H9 (cell line): ENCODE results near the gene STAB1. TPM values are rescaled to one million over a fixed set of nuclear protein-coding genes. Genes with fewer than 3 reads are reported as not detected.

ENCODE experiments used
- DNase-seq: peaks from one replicate; pipeline ENCODE4 v3.0.0-alpha.2; 2017
- H2AFZ ChIP-seq: one replicate; pipeline ENCODE4 v1.6.1; 2013; ENCODE audit warnings: mild to moderate bottlenecking, low read length, control low read depth, moderate library complexity
- H2AK5ac ChIP-seq: 2 replicates; pipeline ENCODE4 v1.6.1; 2013; ENCODE audit warnings: low read length, control low read depth, mixed read lengths; ENCODE audit not compliant: insufficient read length
- H2BK120ac ChIP-seq: one replicate; pipeline ENCODE4 v1.6.1; 2013; ENCODE audit warnings: low read depth, mild to moderate bottlenecking, low read length, control low read depth, inconsistent platforms; ENCODE audit not compliant: poor library complexity, severe bottlenecking
- H2BK12ac ChIP-seq: 2 replicates; pipeline ENCODE4 v1.6.1; 2013; ENCODE audit warnings: low read length, control low read depth, mixed read lengths, low read depth; ENCODE audit not compliant: insufficient read length
- H2BK15ac ChIP-seq: 2 replicates; pipeline ENCODE4 v1.6.1; 2013; ENCODE audit warnings: low read depth, low read length, control low read depth
- H2BK20ac ChIP-seq: one replicate; pipeline ENCODE4 v1.6.1; 2013; ENCODE audit warnings: low read depth, mild to moderate bottlenecking, low read length, control low read depth, inconsistent platforms; ENCODE audit not compliant: poor library complexity, severe bottlenecking
- H2BK5ac ChIP-seq: 2 replicates; pipeline ENCODE4 v1.6.1; 2013; ENCODE audit warnings: low read length, control low read depth, mixed read lengths; ENCODE audit not compliant: insufficient read length
- H3K14ac ChIP-seq: 2 replicates; pipeline ENCODE4 v1.6.1; 2013; ENCODE audit warnings: low read length, control low read depth; ENCODE audit not compliant: insufficient read depth
- H3K18ac ChIP-seq: 2 replicates; pipeline ENCODE4 v1.6.1; 2013; ENCODE audit warnings: low read depth, mild to moderate bottlenecking, mixed read lengths, low read length, control low read depth; ENCODE audit not compliant: insufficient read length
- H3K23ac ChIP-seq: 2 replicates; pipeline ENCODE4 v1.6.1; 2013; ENCODE audit warnings: low read length, control low read depth, mixed read lengths, low read depth; ENCODE audit not compliant: insufficient read length
- H3K23me2 ChIP-seq: 2 replicates; pipeline ENCODE4 v1.6.1; 2013; ENCODE audit warnings: low read depth, mild to moderate bottlenecking, mixed read lengths, low read length, control low read depth; ENCODE audit not compliant: insufficient read length, poor library complexity, severe bottlenecking
- H3K27ac ChIP-seq: 2 replicates; pipeline ENCODE4 v1.5.1; 2013; ENCODE audit warnings: low read length, control low read depth, mixed read lengths, low read depth; ENCODE audit not compliant: insufficient read length
- H3K27me3 ChIP-seq: 2 replicates; pipeline ENCODE4 v1.6.1; 2013; ENCODE audit warnings: low read length, control low read depth, inconsistent platforms; ENCODE audit not compliant: insufficient read depth
- H3K4ac ChIP-seq: 2 replicates; pipeline ENCODE4 v1.6.1; 2013; ENCODE audit warnings: low read depth, mild to moderate bottlenecking, control low read depth, inconsistent platforms, low read length, moderate library complexity
- H3K4me1 ChIP-seq: 2 replicates; pipeline ENCODE4 v1.6.1; 2013; ENCODE audit warnings: low read length, control low read depth, inconsistent platforms; ENCODE audit not compliant: insufficient read depth
- H3K4me2 ChIP-seq: 2 replicates; pipeline ENCODE4 v1.6.1; 2013; ENCODE audit warnings: low read length, control low read depth, mixed read lengths; ENCODE audit not compliant: insufficient read length, insufficient read depth
- H3K56ac ChIP-seq: 2 replicates; pipeline ENCODE4 v1.6.1; 2013; ENCODE audit warnings: low read depth, mild to moderate bottlenecking, mixed read lengths, low read length, control low read depth; ENCODE audit not compliant: insufficient read length
- H3K79me1 ChIP-seq: 2 replicates; pipeline ENCODE4 v1.6.1; 2013; ENCODE audit warnings: low read depth, mild to moderate bottlenecking, moderate library complexity, low read length, control low read depth, inconsistent platforms; ENCODE audit not compliant: insufficient read depth, poor library complexity, severe bottlenecking
- H3K79me2 ChIP-seq: 2 replicates; pipeline ENCODE4 v1.6.1; 2013; ENCODE audit warnings: low read length, control low read depth, inconsistent platforms; ENCODE audit not compliant: insufficient read depth
- H3K9ac ChIP-seq: 2 replicates; pipeline ENCODE4 v1.6.1; 2013; ENCODE audit warnings: low read length, control low read depth, mixed read lengths; ENCODE audit not compliant: insufficient read length; ENCODE audit errors: extremely low read depth
- H3K9me3 ChIP-seq: one replicate; pipeline ENCODE4 v1.6.1; 2013; ENCODE audit warnings: low read depth, low read length, inconsistent platforms; ENCODE audit not compliant: control insufficient read depth
- H3T11ph ChIP-seq: one replicate; pipeline ENCODE4 v1.6.1; 2013; ENCODE audit warnings: mild to moderate bottlenecking, low read length, control low read depth, inconsistent platforms
- H4K20me1 ChIP-seq: one replicate; pipeline ENCODE4 v1.6.1; 2013; ENCODE audit not compliant: control insufficient read depth, insufficient read length, insufficient read depth
- H4K5ac ChIP-seq: 2 replicates; pipeline ENCODE4 v1.6.1; 2013; ENCODE audit warnings: low read depth, mild to moderate bottlenecking, mixed read lengths, low read length, control low read depth; ENCODE audit not compliant: insufficient read length
- H4K8ac ChIP-seq: replicated peaks from 2 replicates; pipeline ENCODE4 v1.6.1; 2013; ENCODE audit warnings: low read length, control low read depth, mixed read lengths, low read depth; ENCODE audit not compliant: insufficient read length
- H4K91ac ChIP-seq: 2 replicates; pipeline ENCODE4 v1.6.1; 2013; ENCODE audit warnings: low read depth, mild to moderate bottlenecking, moderate library complexity, mixed read lengths, low read length, control low read depth; ENCODE audit not compliant: insufficient read length
- H3K27ac Mint-ChIP-seq, 3 experiments: 2 replicates in 2 of 3; 3 replicates in 1 of 3; pipeline ENCODE4 v1.8.0; 2020 to 2021; ENCODE audit warnings: mixed read lengths in 3 of 3, mild to moderate bottlenecking in 1 of 3, moderate library complexity in 1 of 3
- H3K27me3 Mint-ChIP-seq: 2 replicates; pipeline ENCODE4 v1.8.0; 2021; ENCODE audit warnings: low read depth, mild to moderate bottlenecking, moderate library complexity, mixed read lengths
- H3K36me3 Mint-ChIP-seq, 3 experiments: 2 replicates in 2 of 3; 3 replicates in 1 of 3; pipeline ENCODE4 v1.8.0; 2020 to 2021; ENCODE audit warnings: low read depth in 3 of 3, mixed read lengths in 3 of 3; ENCODE audit not compliant: insufficient read depth in 1 of 3
- H3K4me1 Mint-ChIP-seq, 2 experiments: 2 replicates each; pipeline ENCODE4 v1.8.0; 2020; ENCODE audit warnings: mixed read lengths in 2 of 2
- H3K4me3 Mint-ChIP-seq, 2 experiments: 2 replicates in 1 of 2; 3 replicates in 1 of 2; pipeline ENCODE4 v1.8.0; 2020 to 2021; ENCODE audit warnings: mild to moderate bottlenecking in 2 of 2, mixed read lengths in 2 of 2, moderate library complexity in 1 of 2
- H3K9me3 Mint-ChIP-seq, 2 experiments: 2 replicates in 1 of 2; 3 replicates in 1 of 2; pipeline ENCODE4 v1.8.0; 2020; ENCODE audit warnings: mild to moderate bottlenecking in 2 of 2, mixed read lengths in 2 of 2, moderate library complexity in 1 of 2
- CTCF ChIP-seq: fragments of 200-600 bp; sonication (generic); conservative IDR thresholded peaks from 3 replicates; pipeline ENCODE4 v1.8.0; 2021; ENCODE audit warnings: antibody characterized with exemption, mild to moderate bottlenecking
- WGBS: extraction: QIAGEN DNeasy Blood & Tissue Kit; methylation state at CpG from one replicate; pipeline ENCODE4 v1.1.7; 2013; ENCODE audit warnings: missing lambda C conversion rate, low lambda C conversion rate, mixed read lengths; ENCODE audit not compliant: insufficient read length; ENCODE audit errors: extremely low coverage; 5-methylcytosine and 5-hydroxymethylcytosine counted together
- total RNA-seq: library from RNA; stranded (reverse); gene quantifications from 2 replicates; pipeline ENCODE4 v1.2.1, GENCODE V29; 2021

STAB1 gene
- total RNA-seq, 1 experiment from 2014 or later: 1.5 TPM

- Histone ChIP-seq H2AFZ (no peak overlapping the region), H2BK12ac (no peak overlapping the region), H3K79me2 (no peaks in the 10 kb centered on the region), H3K56ac (no peak overlapping the region), H3K9me3 (no peaks in the 10 kb centered on the region), H2BK20ac (no peak overlapping the region), H3K27ac (no peak overlapping the region), H2BK15ac (no peak overlapping the region), H3K14ac (no peak overlapping the region), H3K23ac (no peak overlapping the region), H4K5ac (no peak overlapping the region), H3K79me1 (no peaks in the 10 kb centered on the region), H4K8ac (no peak overlapping the region), H4K20me1 (no peaks in the 10 kb centered on the region), H3K4me2 (no peak overlapping the region), H3T11ph (no peak overlapping the region), H3K27me3 (no peaks in the 10 kb centered on the region), H2BK120ac (no peak overlapping the region), H3K4me1 (peaks cover 3% of the 10 kb centered on the region; the same call in 1 of the 2 replicates), H3K4ac (no peak overlapping the region), H2BK5ac (no peak overlapping the region), H4K91ac (no peak overlapping the region), H3K18ac (no peak overlapping the region), H3K23me2 (no peaks in the 10 kb centered on the region), H2AK5ac (no peak overlapping the region), H3K9ac (no peak overlapping the region)
- Mint-ChIP-seq H3K4me1 (peaks cover 7 to 11% of the 10 kb centered on the region in 2 experiments; a peak in 2 of 4 replicates), H3K4me3 (no peak overlapping the region), H3K27me3 (no peaks in the 10 kb centered on the region), H3K9me3 (no peaks in the 10 kb centered on the region), H3K36me3 (peaks cover 16 to 60% (median 58%) of the 10 kb centered on the region in 3 experiments; a peak in 6 of 7 replicates), H3K27ac (no peak overlapping the region)
- DNase-seq: no peak
- WGBS: no CpG with 5 or more reads among the region's 4 CpGs
- TF ChIP-seq CTCF: no peak
Observed at GRCh38 chr3:52561028-52561747, 66.0 kb downstream of the STAB1 start.
